GM12878 (cell line): ENCODE data around the gene MYO1H. TPM values are rescaled to one million over a fixed set of nuclear protein-coding genes. Genes with fewer than 3 reads are reported as not detected.

ENCODE experiments used
- ATAC-seq: fragments of 200-7000 bp; cut with Tn5 transposase; 3 replicates; pipeline ENCODE4 v1.9.1; 2020; ENCODE audit warnings: mild to moderate bottlenecking, moderate library complexity
- BruUV-seq: library from RNA; stranded (reverse); fragments of 400-500 nt; replicated peaks from 2 replicates; lab custom pipeline; 2021; lab: Mats Ljungman, UMichigan
- CTCF ChIA-PET: fragments of 300-600 bp; sonication (Branson Sonifier 250); formaldehyde crosslinking; extraction: SDS; loops from one replicate; lab custom pipeline; 2021; ENCODE audit warnings: inconsistent platforms; lab: Yijun Ruan, JAX
- POLR2A ChIA-PET: fragments of 350-600 bp; formaldehyde crosslinking; extraction: SDS; loops from one replicate; lab custom pipeline; 2021; ENCODE audit warnings: inconsistent platforms; lab: Charles Lee
- RAD21 ChIA-PET: fragments of 300-600 bp; sonication (Branson Sonifier 250); formaldehyde crosslinking; loops from one replicate; lab custom pipeline; 2023; ENCODE audit warnings: antibody characterized with exemption; ENCODE audit not compliant: unreplicated experiment; lab: Charles Lee
- SMC1A ChIA-PET: fragments of 300-600 bp; sonication (Branson Sonifier 250); formaldehyde crosslinking; loops from one replicate; lab custom pipeline; 2023; ENCODE audit not compliant: unreplicated experiment, uncharacterized antibody; lab: Charles Lee
- DNase-seq: peaks from one replicate; pipeline ENCODE4 v3.0.0-alpha.2; 2011; ENCODE audit warnings: low read depth, low spot score
- FAIRE-seq: peaks from 3 replicates; lab custom pipeline; 2011; peaks lifted over from hg19 to GRCh38; lab: Jason Lieb, UNC
- H2AFZ ChIP-seq: 2 replicates; pipeline ENCODE4 v1.6.0; 2011; ENCODE audit warnings: low read depth, low read length, control low read depth; ENCODE audit not compliant: control insufficient read depth
- H3K27ac ChIP-seq: 2 replicates; pipeline ENCODE4 v1.5.1; 2011; ENCODE audit warnings: control low read depth; ENCODE audit not compliant: control insufficient read depth, insufficient read depth
- H3K27me3 ChIP-seq, 2 experiments: replicated peaks in 1 of 2; 2 replicates each; pipeline versions ENCODE4 v1.6.0 to v1.6.1; 2011; ENCODE audit warnings: low read length in 1 of 2; ENCODE audit not compliant: control insufficient read depth in 2 of 2, insufficient read depth in 2 of 2
- H3K36me3 ChIP-seq, 2 experiments: 2 replicates each; pipeline ENCODE4 v1.5.1; 2011; ENCODE audit warnings: low read length in 1 of 2; ENCODE audit not compliant: control insufficient read depth in 2 of 2, insufficient read depth in 2 of 2
- H3K4me1 ChIP-seq: 2 replicates; pipeline ENCODE4 v1.6.1; 2011; ENCODE audit warnings: mild to moderate bottlenecking, low read length, moderate library complexity, mixed read lengths; ENCODE audit not compliant: control insufficient read depth, insufficient read depth
- H3K4me2 ChIP-seq: 2 replicates; pipeline ENCODE4 v1.6.0; 2011; ENCODE audit warnings: control low read depth; ENCODE audit not compliant: control insufficient read depth, insufficient read depth
- H3K4me3 ChIP-seq: fragments of 200-600 bp; sonication (generic); 2 replicates; pipeline ENCODE4 v1.5.1; 2016
- H3K79me2 ChIP-seq: 2 replicates; pipeline ENCODE4 v1.6.0; 2011; ENCODE audit warnings: low read length; ENCODE audit not compliant: control insufficient read depth, insufficient read depth
- H3K9ac ChIP-seq: 2 replicates; pipeline ENCODE4 v1.8.0; 2011; ENCODE audit warnings: low read length, control low read depth, mixed read lengths; ENCODE audit not compliant: control insufficient read depth, insufficient read depth
- H3K9me3 ChIP-seq: replicated peaks from 3 replicates; pipeline ENCODE4 v1.5.1; 2011; ENCODE audit warnings: mild to moderate bottlenecking, low read length; ENCODE audit not compliant: control insufficient read depth, insufficient read depth
- H4K20me1 ChIP-seq: 2 replicates; pipeline ENCODE4 v1.6.0; 2011; ENCODE audit not compliant: control insufficient read depth, insufficient read depth
- CHD4 ChIP-seq: fragments of 200-600 bp; sonication (generic); IDR thresholded peaks from 2 replicates; pipeline ENCODE4 v1.6.1; 2016; ENCODE audit warnings: mild to moderate bottlenecking
- CTCF ChIP-seq, 3 experiments: IDR thresholded peaks in 2 of 3; conservative IDR thresholded peaks in 1 of 3; 2 replicates each; pipeline ENCODE4 v1.5.1; 2011; ENCODE audit warnings: low read depth in 3 of 3, low read length in 3 of 3, mild to moderate bottlenecking in 3 of 3, control low read depth in 2 of 3, moderate library complexity in 2 of 3, inconsistent platforms in 1 of 3, mixed read lengths in 1 of 3; ENCODE audit not compliant: control insufficient read depth in 2 of 3, insufficient read depth in 1 of 3; ENCODE audit errors: extremely low read depth in 1 of 3
- EED ChIP-seq: sonication (generic); IDR thresholded peaks from 2 replicates; pipeline ENCODE4 v1.6.1; 2016; ENCODE audit warnings: antibody characterized with exemption, low read depth
- GABPA ChIP-seq: IDR thresholded peaks from 2 replicates; pipeline ENCODE4 v1.6.1; 2014; ENCODE audit warnings: antibody characterized with exemption, low read depth, mild to moderate bottlenecking, inconsistent platforms
- IRF4 ChIP-seq: IDR thresholded peaks from 2 replicates; pipeline ENCODE4 v1.6.1; 2011; ENCODE audit warnings: low read depth, low read length
- NFXL1 ChIP-seq: fragments of 450-650 bp; IDR thresholded peaks from 2 replicates; pipeline ENCODE4 v1.6.1; 2017; ENCODE audit warnings: antibody characterized with exemption, mild to moderate bottlenecking, borderline replicate concordance
- PAX8 ChIP-seq: fragments of 450-650 bp; IDR thresholded peaks from 2 replicates; pipeline ENCODE4 v1.6.1; 2017; ENCODE audit warnings: mild to moderate bottlenecking, moderate library complexity
- RAD21 ChIP-seq: IDR thresholded peaks from 2 replicates; pipeline ENCODE4 v1.6.1; 2011; ENCODE audit warnings: mild to moderate bottlenecking, low read depth, low read length, moderate library complexity; ENCODE audit not compliant: insufficient read depth
- TARDBP ChIP-seq: IDR thresholded peaks from 2 replicates; pipeline ENCODE4 v1.6.1; 2016; ENCODE audit warnings: borderline replicate concordance
- ZZZ3 ChIP-seq: IDR thresholded peaks from 2 replicates; pipeline ENCODE4 v1.6.1; 2011; ENCODE audit warnings: low read depth; ENCODE audit not compliant: control insufficient read depth, insufficient read length
- WGBS: methylation state at CpG from one replicate; pipeline ENCODE4 v1.1.6; 2016; ENCODE audit warnings: low lambda C conversion rate; ENCODE audit not compliant: insufficient replicate concordance, insufficient coverage; ENCODE audit errors: missing lambda C conversion rate; 5-methylcytosine and 5-hydroxymethylcytosine counted together
- in situ Hi-C: fragments of 300-500 bp; cut with MboI; formaldehyde crosslinking; loops from 9 replicates; pipeline ENCODE4 v1.14.3; 2018; ENCODE audit warnings: mixed read lengths
- intact Hi-C: fragments of 100-400 bp; cut with micrococcal nuclease; formaldehyde crosslinking; loops from one replicate; pipeline ENCODE4 v1.14.2; 2022; ENCODE audit not compliant: unreplicated experiment
- polyA plus RNA-seq, 11 experiments: library from polyadenylated mRNA; depleted of rRNA in 4 of 11; unstranded in 6 of 11; stranded (reverse) in 5 of 11; fragments of >200 nt; fragmentation: Nextera tagmentation in 4 of 11; fragmentation: Illumina TruSeq in 1 of 11; extraction: Ambion mirVana in 4 of 11; extraction: Trizol in 1 of 11; gene quantifications; 1 replicate in 1 of 11; 2 replicates in 10 of 11; pipeline versions ENCODE4 v1.2.1 to v1.2.3, GENCODE V29; 2011 to 2016; ENCODE audit warnings: inconsistent platforms in 2 of 11, missing spikeins in 2 of 11, low read depth in 1 of 11
- total RNA-seq, 4 experiments: library from RNA; depleted of rRNA in 3 of 4; stranded (reverse); fragments of >200 nt in 3 of 4; fragmentation: Illumina TruSeq in 1 of 4; extraction: Trizol in 1 of 4; gene quantifications; 2 replicates each; pipeline versions ENCODE4 v1.2.1 to v1.2.3, GENCODE V29; 2013 to 2021

MYO1H gene
- total and polyA plus RNA-seq, 10 of the 15 experiments (the other 5 are each of a cell fraction or from before 2014, with no cell fraction given), result 0.05 TPM; not detected in 9

- TF ChIP-seq PAX8 (no peak), NFXL1 (no peak), ZZZ3 (no peak), CHD4 (no peak), RAD21 (no peak), GABPA (no peak), IRF4 (no peak), EED (no peak), TARDBP (no peak), CTCF (IDR thresholded peaks at IDR 0.05 in 2 of 3, conservative IDR thresholded peaks at IDR 0.05 in 1 of 3; ENCODE audit: control insufficient read depth in 2 of 3, extremely low read depth in 1 of 3, insufficient read depth in 1 of 3, low read depth in 3 of 3, low read length in 3 of 3) (no peak)
- Histone ChIP-seq H3K27me3 (no peaks in the 10 kb centered on the region), H3K27ac (no peak overlapping the region), H3K36me3 (peaks cover 20 to 30% of the 10 kb centered on the region in 2 experiments), H2AFZ (no peak overlapping the region), H3K79me2 (no peaks in the 10 kb centered on the region), H3K9ac (no peak overlapping the region), H3K4me1 (no peaks in the 10 kb centered on the region), H4K20me1 (no peaks in the 10 kb centered on the region), H3K4me3 (no peak overlapping the region), H3K9me3 (no peaks in the 10 kb centered on the region), H3K4me2 (no peak overlapping the region)
- RAD21 ChIA-PET, result no interaction called here
- BruUV-seq, result no TSS peak
- WGBS, result 95% methylated on average over 19 of the region's 23 CpGs
- DNase-seq (no peak), ATAC-seq (no peak), FAIRE-seq (no peak)
- CTCF ChIA-PET, result no interaction called here
- in situ Hi-C loops (no loop called here), intact Hi-C loops (no loop called here)
- POLR2A ChIA-PET, result no interaction called here
- SMC1A ChIA-PET, result no interaction called here
These were observed 103.7 kb downstream of the MYO1H start for GRCh38 chr12:109451400-109451799.
